Caco-2 (cell line): ENCODE measurements around the gene PPP4R1. TPM values are rescaled to one million over a fixed set of nuclear protein-coding genes. Genes with fewer than 3 reads are reported as not detected.

Experiments
- Bru-seq: library from RNA; stranded (reverse); fragments of 400-500 nt; gene quantifications from one replicate; lab custom pipeline; 2021; lab: Mats Ljungman, UMichigan
- BruChase-seq, 2 experiments: library from RNA; stranded (reverse); fragments of 400-500 nt; gene quantifications; one replicate each; lab custom pipeline; 2021; lab: Mats Ljungman, UMichigan
- BruUV-seq: library from RNA; stranded (reverse); fragments of 400-500 nt; replicated peaks from 2 replicates; lab custom pipeline; 2021; lab: Mats Ljungman, UMichigan
- CTCF ChIA-PET: fragments of 300-600 bp; sonication (Branson Sonifier 250); formaldehyde crosslinking; loops from one replicate; lab custom pipeline; 2022; ENCODE audit warnings: antibody characterized with exemption; lab: Charles Lee
- POLR2A ChIA-PET: fragments of 300-600 bp; sonication (Branson Sonifier 250); formaldehyde crosslinking; loops from one replicate; lab custom pipeline; 2022; ENCODE audit warnings: antibody characterized with exemption; lab: Charles Lee
- DNase-seq, 2 experiments: peaks; one replicate each; pipeline versions ENCODE4 v3.0.0 to v3.0.0-alpha.2; 2020 to 2022
- H3K27me3 ChIP-seq: replicated peaks from 2 replicates; pipeline ENCODE4 v1.6.0; 2011; ENCODE audit warnings: low read length; ENCODE audit not compliant: control insufficient read depth, insufficient read depth
- H3K36me3 ChIP-seq: 2 replicates; pipeline ENCODE4 v1.5.1; 2011; ENCODE audit warnings: low read length; ENCODE audit not compliant: control insufficient read depth, insufficient read depth
- H3K4me1 ChIP-seq: fragments of 250-450 bp; sonication (Bioruptor Pico); 2 replicates; pipeline ENCODE4 v1.5.1; 2020; ENCODE audit warnings: mild to moderate bottlenecking
- H3K4me3 ChIP-seq: 2 replicates; pipeline ENCODE4 v1.5.1; 2011; ENCODE audit warnings: low read depth, mild to moderate bottlenecking, control low read depth, low read length
- H3K9me3 ChIP-seq: fragments of 250-450 bp; sonication (Bioruptor Pico); 2 replicates; pipeline ENCODE4 v1.5.1; 2020; ENCODE audit warnings: mild to moderate bottlenecking, moderate library complexity
- H3K27ac Mint-ChIP-seq: one replicate; pipeline ENCODE4 v1.8.0; 2022; ENCODE audit warnings: mixed read lengths; ENCODE audit not compliant: unreplicated experiment
- H3K27me3 Mint-ChIP-seq: one replicate; pipeline ENCODE4 v1.8.0; 2022; ENCODE audit warnings: mixed read lengths; ENCODE audit not compliant: insufficient read depth, unreplicated experiment
- H3K36me3 Mint-ChIP-seq: one replicate; pipeline ENCODE4 v1.8.0; 2022; ENCODE audit warnings: mild to moderate bottlenecking, mixed read lengths; ENCODE audit not compliant: insufficient read depth, unreplicated experiment
- H3K4me1 Mint-ChIP-seq: one replicate; pipeline ENCODE4 v1.8.0; 2022; ENCODE audit warnings: low read depth, mixed read lengths; ENCODE audit not compliant: unreplicated experiment
- H3K4me3 Mint-ChIP-seq: one replicate; pipeline ENCODE4 v1.8.0; 2022; ENCODE audit warnings: mild to moderate bottlenecking, moderate library complexity, mixed read lengths; ENCODE audit not compliant: unreplicated experiment
- H3K9me3 Mint-ChIP-seq: one replicate; pipeline ENCODE4 v1.8.0; 2022; ENCODE audit warnings: mixed read lengths; ENCODE audit not compliant: unreplicated experiment
- intact Hi-C: fragments of 100-400 bp; cut with micrococcal nuclease; formaldehyde crosslinking; loops from one replicate; pipeline ENCODE4 v1.10.0; 2022; ENCODE audit not compliant: unreplicated experiment
- long read RNA-seq: library from polyadenylated mRNA; stranded (forward); transcript quantifications from one replicate; pipeline ENCODE4 v2.0.0, GENCODE V29; 2022
- total RNA-seq: library from RNA; stranded (reverse); gene quantifications from 2 replicates; pipeline ENCODE4 v1.2.3, GENCODE V29; 2022
- TF ChIP-seq, protein P1 (sequence below), 2 experiments: fragments of 200-600 bp in 1 of 2; IDR thresholded peaks; 1 replicate in 1 of 2; 2 replicates in 1 of 2; pipeline versions ENCODE4 v1.5.1 to v1.8.0; 2011 to 2022; ENCODE audit warnings: antibody characterized with exemption in 1 of 2, control low read depth in 1 of 2, inconsistent platforms in 1 of 2, low read depth in 1 of 2, low read length in 1 of 2, mild to moderate bottlenecking in 1 of 2, moderate library complexity in 1 of 2; ENCODE audit not compliant: insufficient read depth in 1 of 2, severe bottlenecking in 1 of 2, unreplicated experiment in 1 of 2

Gene PPP4R1
- total RNA-seq (91.4 and 96.6 TPM in 2 replicates), Bru-seq, nascent RNA (percentile 92 among the genes with signal in this experiment), BruChase-seq, experiment 1, labeled RNA remaining after a 2-hour chase (percentile 90 among the genes with signal in this experiment), BruChase-seq, experiment 2, labeled RNA remaining after a 6-hour chase (percentile 89 among the genes with signal in this experiment)
- long read RNA-seq, transcript PPP4R1-202 (20 exons, 3,885 nt): major isoform, 21 of 57 reads
- long read RNA-seq, transcript PPP4R1-203 (20 exons, 3,925 nt): minor isoform, 12 of 57 reads
- long read RNA-seq, partial matches to known transcripts: 13 of 57 reads
- long read RNA-seq, other reads (novel, unspliced or antisense): 11 of 57 reads

GRCh38 chr18:9614401-9615279 is at the start of gene PPP4R1:
Gene PPP4R1 (minus strand): TSS chr18:9614559. CDS start chr18:9614484, 75 bp downstream.
- BruUV-seq: no TSS peak
- ChIA-PET CTCF (no interaction called here), POLR2A (interaction anchor here (0.7 to 1.1 kb wide), 2 partner anchors 58 to 80 kb away, joined by 3 to 9 read pairs; no protein-coding TSS in a partner anchor)
- H3K4me3 Mint-ChIP-seq: peak within 1 kb of the TSS; percentile 99
- Histone ChIP-seq H3K4me1 (peaks cover 26% of the 10 kb centered on the region), H3K9me3 (no peaks in the 10 kb centered on the region), H3K4me3 (peak within 1 kb of the TSS; percentile 79), H3K36me3 (peaks cover 2% of the 10 kb centered on the region; the same call in 1 of the 2 replicates), H3K27me3 (no peaks in the 10 kb centered on the region)
- no peaks in the 10 kb centered on the region for H3K27me3 Mint-ChIP-seq
- TF ChIP-seq, protein P1, sequence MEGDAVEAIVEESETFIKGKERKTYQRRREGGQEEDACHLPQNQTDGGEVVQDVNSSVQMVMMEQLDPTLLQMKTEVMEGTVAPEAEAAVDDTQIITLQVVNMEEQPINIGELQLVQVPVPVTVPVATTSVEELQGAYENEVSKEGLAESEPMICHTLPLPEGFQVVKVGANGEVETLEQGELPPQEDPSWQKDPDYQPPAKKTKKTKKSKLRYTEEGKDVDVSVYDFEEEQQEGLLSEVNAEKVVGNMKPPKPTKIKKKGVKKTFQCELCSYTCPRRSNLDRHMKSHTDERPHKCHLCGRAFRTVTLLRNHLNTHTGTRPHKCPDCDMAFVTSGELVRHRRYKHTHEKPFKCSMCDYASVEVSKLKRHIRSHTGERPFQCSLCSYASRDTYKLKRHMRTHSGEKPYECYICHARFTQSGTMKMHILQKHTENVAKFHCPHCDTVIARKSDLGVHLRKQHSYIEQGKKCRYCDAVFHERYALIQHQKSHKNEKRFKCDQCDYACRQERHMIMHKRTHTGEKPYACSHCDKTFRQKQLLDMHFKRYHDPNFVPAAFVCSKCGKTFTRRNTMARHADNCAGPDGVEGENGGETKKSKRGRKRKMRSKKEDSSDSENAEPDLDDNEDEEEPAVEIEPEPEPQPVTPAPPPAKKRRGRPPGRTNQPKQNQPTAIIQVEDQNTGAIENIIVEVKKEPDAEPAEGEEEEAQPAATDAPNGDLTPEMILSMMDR (IDR thresholded peaks at IDR 0.05; ENCODE audit: insufficient read depth in 1 of 2, low read depth in 1 of 2, low read length in 1 of 2, severe bottlenecking in 1 of 2, unreplicated experiment in 1 of 2): no peak
- DNase-seq: peak; percentile 80 to 89
- H3K4me1 Mint-ChIP-seq: peaks cover 23% of the 10 kb centered on the region
- intact Hi-C loops: no loop called here
- peak within 1 kb of the TSS; percentile 96 for H3K27ac Mint-ChIP-seq
- peaks cover 16% of the 10 kb centered on the region for H3K36me3 Mint-ChIP-seq
- H3K9me3 Mint-ChIP-seq: no peaks in the 10 kb centered on the region

DNA sequence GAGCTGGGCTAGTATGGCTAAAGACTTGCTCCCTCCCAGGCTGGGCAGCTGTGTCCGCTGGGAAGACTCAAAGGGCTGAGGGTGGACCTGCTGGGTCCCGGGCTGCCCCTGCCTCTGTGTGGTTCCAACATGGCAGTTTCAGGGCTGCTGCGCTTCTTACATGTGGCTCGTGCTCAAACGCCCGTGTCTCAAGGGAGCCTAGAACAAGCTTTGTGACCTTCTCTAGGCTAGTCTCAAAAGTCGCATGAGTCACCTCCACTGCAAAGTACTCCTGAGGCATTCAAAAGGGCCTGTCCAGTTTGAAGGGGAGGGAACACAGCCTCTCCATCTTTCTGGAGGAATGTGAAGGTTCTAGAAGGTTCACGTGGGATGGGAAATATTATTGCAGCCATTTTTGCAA is 49.0 kb upstream of the PPP4R1 start:
- TF ChIP-seq, protein P1 (IDR thresholded peaks at IDR 0.05; ENCODE audit: insufficient read depth in 1 of 2, low read depth in 1 of 2, low read length in 1 of 2, severe bottlenecking in 1 of 2, unreplicated experiment in 1 of 2): no peak
- Histone ChIP-seq H3K27me3 (no peaks in the 10 kb centered on the region), H3K9me3 (no peaks in the 10 kb centered on the region), H3K4me1 (peaks cover 10% of the 10 kb centered on the region), H3K36me3 (no peaks in the 10 kb centered on the region), H3K4me3 (no peak overlapping the region)
- Mint-ChIP-seq H3K36me3 (no peaks in the 10 kb centered on the region), H3K27ac (no peak overlapping the region), H3K9me3 (peaks cover 9% of the 10 kb centered on the region), H3K27me3 (no peaks in the 10 kb centered on the region), H3K4me3 (no peak overlapping the region), H3K4me1 (peaks cover 20% of the 10 kb centered on the region)
- DNase-seq: no peak
- CTCF ChIA-PET: no interaction called here
- POLR2A ChIA-PET: interaction anchor here (0.5 kb wide), 1 partner anchor 10 kb away, joined by 3 read pairs; no protein-coding TSS in a partner anchor
- intact Hi-C loops: no loop called here
- BruUV-seq: no TSS peak

DNA sequence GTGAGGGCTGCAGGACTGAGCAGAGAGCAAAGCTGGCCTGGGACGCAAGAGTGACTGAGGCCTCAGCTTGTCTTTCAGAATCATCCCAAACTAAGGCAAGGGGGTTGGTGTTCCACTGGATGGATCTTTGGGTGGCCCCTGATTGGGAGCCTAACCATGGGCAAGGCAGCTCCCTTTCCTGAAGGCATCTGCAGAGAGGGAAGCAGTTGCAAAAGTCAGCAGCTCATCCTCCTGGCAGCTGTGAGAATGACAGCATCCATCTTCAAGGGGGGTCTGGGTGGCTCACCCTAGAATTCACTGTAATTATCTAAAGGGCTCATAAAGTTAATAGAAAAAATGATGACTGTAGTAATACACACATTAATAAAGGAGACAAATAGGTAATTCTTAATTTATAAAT is 47.2 kb upstream of the PPP4R1 start:
- POLR2A ChIA-PET: no interaction called here
- no peak overlapping the region for H3K27ac Mint-ChIP-seq
- H3K4me3 ChIP-seq: no peak overlapping the region
- H3K27me3 ChIP-seq: no peaks in the 10 kb centered on the region
- TF ChIP-seq, protein P1 (IDR thresholded peaks at IDR 0.05; ENCODE audit: insufficient read depth in 1 of 2, low read depth in 1 of 2, low read length in 1 of 2, severe bottlenecking in 1 of 2, unreplicated experiment in 1 of 2): peak; percentile 22 to 31
- no peaks in the 10 kb centered on the region for H3K36me3 Mint-ChIP-seq
- no peaks in the 10 kb centered on the region for H3K9me3 ChIP-seq
- H3K9me3 Mint-ChIP-seq: peaks cover 9% of the 10 kb centered on the region
- peaks cover 10% of the 10 kb centered on the region for H3K4me1 ChIP-seq
- BruUV-seq: no TSS peak
- no peaks in the 10 kb centered on the region for H3K36me3 ChIP-seq
- CTCF ChIA-PET: interaction anchor here (0.6 to 1.5 kb wide), 4 partner anchors 12 to 86 kb away, joined by 3 to 24 read pairs (median 7); no protein-coding TSS in a partner anchor
- peaks cover 20% of the 10 kb centered on the region for H3K4me1 Mint-ChIP-seq
- H3K4me3 Mint-ChIP-seq: no peak overlapping the region
- intact Hi-C loops: loop anchor here (1.0 kb wide), 2 partner anchors 49 to 86 kb away; no protein-coding TSS in a partner anchor
- DNase-seq: peak in 1 of 2 experiments; percentile 20
- no peaks in the 10 kb centered on the region for H3K27me3 Mint-ChIP-seq
